HG03442 (cell line): Measurements from ENCODE around the gene MYLK.

ENCODE experiments used
- ATAC-seq: cut with Tn5 transposase; IDR thresholded peaks from one replicate; pipeline ENCODE4 v1.9.1; 2021; ENCODE audit warnings: mild to moderate bottlenecking, moderate library complexity; ENCODE audit not compliant: unreplicated experiment

MYLK gene

GRCh38 chr3:123878807-123879206, 5.3 kb downstream of the MYLK start:
- no peak for ATAC-seq

DNA sequence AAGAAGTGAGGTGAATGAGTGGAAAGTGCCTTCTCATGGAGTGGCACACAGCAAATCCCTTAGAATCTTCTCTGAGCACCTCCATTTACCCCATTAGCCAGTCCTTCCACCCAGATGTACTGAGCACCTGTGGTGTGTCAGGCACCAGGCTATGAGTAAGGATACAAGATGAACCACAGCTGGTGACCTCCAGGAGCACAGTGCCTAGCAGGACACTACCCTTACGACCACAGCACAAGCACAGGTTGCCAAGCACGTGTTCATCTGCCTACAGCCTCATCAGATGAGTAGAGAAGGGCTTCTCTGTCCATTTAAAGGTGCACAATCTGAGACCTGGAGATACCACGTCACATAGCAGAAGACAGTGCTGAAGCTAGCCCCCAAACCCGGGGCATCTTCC, 6.2 kb downstream of the MYLK start:
- no peak for ATAC-seq

- ATAC-seq, result no peak
Observed at GRCh38 chr3:123877466-123877865, 6.7 kb downstream of the MYLK start.

DNA sequence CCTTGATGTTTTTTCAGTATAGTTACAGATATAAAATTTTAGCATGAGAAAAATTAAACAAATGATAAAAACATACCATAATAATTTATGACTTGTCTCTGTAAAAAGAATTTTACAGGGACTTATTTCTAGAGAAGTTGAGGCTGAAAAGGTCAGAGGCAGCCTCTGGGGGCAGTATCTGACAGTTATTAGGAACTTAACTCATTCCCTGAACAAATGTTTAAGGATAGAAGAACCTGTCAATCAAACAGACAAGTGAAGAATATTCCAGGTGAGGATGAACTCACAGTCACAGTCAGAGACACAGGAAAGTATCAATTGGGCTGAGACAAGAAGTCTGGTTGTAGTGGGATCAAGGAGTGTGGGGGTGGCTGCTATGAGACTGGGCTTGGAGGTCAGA, 7.3 kb downstream of the MYLK start:
- no peak for ATAC-seq

DNA sequence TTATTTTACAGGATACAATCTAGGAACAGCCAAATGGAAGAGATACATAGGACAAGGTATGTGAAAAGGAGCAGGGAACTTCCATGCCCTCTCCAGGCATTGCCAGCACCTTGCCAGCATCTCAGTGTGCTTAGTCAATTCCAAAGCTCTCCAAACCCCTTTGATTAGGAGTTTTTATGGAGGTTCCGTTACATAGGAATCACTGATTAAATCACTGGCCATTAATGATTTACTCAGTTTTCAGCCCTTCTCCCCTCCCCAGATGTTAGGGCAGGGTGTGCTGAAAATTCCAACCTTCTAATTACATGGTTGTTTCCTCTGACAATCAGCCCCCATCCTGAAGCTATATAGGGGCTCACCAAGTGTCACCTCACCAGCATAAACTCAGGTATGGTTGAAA, 11.5 kb downstream of the MYLK start:
- no peak for ATAC-seq

DNA sequence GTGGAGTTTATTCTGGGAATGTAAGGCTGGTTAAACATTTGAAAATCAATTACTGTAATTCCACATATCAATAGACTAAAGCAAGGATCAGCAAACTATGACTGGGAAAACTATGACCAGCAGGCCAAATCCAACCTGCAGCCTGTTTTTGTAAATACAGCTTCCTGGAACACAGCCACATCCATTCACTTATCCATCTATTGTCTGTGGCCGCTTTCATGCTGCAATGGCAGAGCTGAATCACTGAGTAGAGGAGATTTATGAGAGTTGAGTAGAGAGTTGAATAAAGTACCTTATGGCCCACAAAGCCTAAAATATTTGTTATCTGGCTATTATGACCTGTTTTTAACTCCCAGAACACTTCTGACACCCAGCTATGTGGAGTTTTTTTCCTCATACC, 12.2 kb downstream of the MYLK start:
- no peak for ATAC-seq

DNA sequence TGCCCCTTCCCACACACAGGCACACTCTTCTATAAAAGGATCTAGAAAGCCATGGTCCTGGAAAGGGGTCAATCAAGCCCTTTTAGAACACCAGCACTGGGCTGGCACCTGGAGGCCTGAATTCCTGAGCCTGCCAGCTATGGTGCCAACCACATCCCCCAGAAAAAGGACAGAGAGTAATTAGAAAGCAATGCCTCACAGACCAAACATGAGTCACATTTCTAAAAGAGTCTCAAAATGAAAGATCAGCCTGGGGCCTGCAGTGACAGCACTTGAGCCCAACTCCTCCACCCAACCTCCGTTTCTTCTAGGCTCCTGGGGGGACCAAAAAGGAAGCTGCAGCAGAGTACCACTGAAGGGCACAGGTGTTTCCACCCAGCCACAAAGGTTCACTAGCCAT, 14.1 kb downstream of the MYLK start:
- ATAC-seq, result no peak

- no peak for ATAC-seq
Observed at GRCh38 chr3:123869165-123869564, 15.0 kb downstream of the MYLK start.

DNA sequence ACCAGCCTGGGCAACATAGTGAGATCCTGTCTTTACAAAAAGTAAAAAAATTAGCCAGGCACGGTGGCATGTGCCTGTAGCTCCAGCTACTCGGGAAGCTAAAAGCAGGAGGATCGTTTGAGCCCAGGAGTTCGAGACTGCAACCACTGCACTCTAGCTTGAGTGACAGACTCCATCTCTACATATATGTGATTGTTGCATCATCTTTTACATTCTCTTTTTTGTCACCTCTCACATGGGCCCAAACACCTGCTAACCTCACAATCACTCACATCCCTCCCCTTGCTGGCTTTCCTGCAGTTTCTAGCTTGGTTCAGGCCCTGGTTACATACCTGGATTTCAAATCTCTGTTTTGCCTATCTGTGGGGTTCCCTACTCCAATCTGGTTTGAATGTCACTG, 19.4 kb downstream of the MYLK start:
- no peak for ATAC-seq

GRCh38 chr3:123862152-123862551, 22.0 kb downstream of the MYLK start:
- ATAC-seq, result no peak

DNA sequence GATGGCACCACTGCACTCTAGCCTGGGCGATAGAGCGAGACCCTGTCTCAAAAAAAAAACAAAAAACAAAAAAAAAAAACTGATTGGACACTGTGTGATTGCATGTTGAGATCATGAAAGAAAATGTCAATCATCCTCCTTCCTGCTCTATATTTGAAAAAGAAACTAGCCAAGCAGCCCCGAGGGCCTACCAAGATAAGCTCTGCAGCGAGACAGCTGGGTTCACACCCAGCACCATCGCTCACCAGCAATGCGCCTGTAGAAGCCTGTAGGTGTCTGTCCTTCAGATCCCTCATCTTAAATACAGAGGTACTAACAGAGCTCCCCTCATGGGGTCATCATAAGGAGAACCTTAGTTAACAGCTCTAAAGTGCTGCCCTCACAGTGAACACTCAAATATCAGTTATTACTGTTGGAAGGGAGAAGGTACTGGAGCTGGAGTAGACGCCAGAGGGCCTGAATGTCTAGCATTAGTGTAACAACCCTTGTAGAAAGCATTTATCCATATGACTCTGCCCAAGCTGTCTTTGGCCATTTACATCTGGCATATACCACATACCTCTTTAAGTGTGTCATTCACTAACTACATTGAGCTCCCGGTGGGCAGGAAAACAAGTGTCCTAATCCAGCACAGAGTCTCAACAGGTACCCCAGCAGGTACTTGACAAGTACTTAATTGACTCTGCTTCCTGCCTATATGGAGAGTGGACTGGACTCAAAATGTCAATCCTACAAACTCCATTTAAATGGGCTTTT, 22.9 kb downstream of the MYLK start:
- no peak for ATAC-seq

- ATAC-seq, result no peak
Observed at GRCh38 chr3:123859177-123859576, 25.0 kb downstream of the MYLK start.

DNA sequence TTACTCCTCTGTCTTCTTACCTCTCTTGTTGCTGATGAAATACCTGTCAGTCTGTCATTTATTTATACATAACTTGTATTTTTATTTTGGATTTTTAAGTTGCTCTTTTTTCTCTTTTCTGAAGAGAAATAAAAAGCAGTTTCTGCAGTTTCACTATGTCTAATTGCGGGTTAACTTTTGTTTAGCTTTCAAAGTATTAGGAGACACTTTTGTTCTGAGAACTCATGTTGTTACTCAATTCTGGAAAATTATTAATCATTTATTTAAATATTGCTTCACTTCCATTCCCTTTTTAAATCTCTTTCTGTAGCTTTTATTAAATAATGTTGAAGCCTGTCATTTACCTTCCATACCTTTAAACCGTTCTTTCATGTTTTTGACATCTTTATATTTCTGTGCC, 29.2 kb downstream of the MYLK start:
- no peak for ATAC-seq

GRCh38 chr3:123853686-123854372, 30.3 kb downstream of the MYLK start:
- no peak for ATAC-seq

DNA sequence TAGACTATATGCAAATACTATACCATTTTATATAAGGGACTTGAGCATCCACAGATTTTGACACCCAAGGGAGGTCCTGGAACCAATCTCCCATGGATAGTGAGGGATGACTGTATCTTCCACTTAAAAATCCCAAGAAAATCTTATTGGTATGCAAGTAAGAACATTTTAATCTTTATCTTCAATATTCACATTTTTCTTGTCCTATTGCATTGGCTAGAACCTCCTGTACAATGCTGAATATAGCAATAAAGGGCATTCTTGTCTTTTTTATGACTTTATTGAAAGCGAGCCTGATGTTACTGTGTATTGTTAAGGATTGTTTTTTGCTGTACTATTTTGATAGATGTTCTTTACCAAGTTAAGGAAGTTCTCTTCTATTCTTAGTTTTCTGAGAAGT, 36.9 kb downstream of the MYLK start:
- ATAC-seq, result no peak

- no peak for ATAC-seq
Observed at GRCh38 chr3:123843668-123844067, 40.5 kb downstream of the MYLK start.

DNA sequence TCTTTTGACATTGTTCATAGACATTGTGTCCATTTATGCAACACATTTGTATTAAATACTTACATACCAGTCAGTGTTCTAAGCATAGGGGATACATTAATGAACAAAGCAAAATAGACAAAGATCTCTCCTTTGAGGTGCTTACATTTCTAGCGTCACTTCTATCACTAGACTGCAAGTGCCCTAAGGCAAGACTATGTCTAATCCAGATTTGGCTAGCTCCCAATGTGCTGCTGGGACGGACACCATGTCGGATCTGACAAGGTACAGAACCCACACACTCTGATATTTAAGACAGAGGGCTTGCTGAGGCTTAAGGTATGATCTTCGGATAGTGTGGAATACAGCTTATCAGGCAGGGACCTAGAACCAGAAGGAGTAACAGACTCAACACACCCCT, 41.4 kb downstream of the MYLK start:
- ATAC-seq, result no peak

DNA sequence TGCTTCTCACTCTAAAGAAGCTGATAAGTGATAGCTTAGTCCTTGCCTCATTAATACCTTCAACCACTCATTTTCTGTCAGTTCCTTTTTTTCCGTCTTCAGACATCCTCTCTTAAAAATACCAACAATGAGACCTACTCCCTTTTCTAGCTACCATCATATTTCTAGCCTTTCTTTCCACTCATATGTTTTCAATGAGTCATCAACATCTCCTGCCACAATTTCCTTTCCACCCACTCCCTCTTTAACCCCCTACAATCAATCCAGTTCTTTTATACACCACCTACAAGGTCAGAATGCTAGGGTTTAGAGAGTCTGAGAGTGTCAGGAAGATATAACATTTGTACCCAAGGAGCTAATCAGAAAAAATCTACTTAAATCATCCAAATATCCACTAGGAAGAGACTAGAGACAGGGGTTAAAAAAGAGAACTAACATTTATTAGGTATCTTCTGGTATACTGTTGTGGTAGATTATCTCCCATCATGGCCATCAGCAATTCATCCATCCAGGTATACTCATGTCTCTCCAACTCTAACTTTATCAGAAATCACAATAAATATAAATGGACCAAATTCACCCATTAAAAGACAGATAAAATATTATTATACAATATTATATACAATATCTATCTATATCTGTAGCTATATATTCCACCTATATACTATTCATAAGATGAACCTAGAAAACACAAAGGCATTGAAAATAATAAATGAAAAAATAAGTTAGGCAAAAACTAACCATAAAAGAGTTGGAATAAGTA, 42.5 kb downstream of the MYLK start:
- ATAC-seq, result no peak

- ATAC-seq, result no peak
Observed at GRCh38 chr3:123840961-123841360, 43.2 kb downstream of the MYLK start.

DNA sequence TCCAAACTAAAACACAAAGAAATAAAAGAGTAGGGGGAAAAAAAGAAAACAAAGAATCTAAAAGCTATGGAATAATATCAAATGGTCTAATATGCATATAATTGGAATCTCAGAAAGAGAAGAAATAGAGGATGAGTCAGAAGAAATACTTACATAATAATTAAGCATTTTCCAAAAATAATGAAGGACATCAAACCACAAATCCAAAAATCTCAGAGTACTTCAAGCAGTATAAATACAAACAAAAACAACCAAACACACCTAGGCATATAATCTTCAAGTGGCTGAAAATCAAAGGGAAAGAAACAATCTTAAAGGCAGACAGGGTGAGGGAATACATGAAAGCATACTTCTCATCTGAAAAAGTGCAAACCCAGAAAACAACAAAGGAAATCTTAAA, 46.3 kb downstream of the MYLK start:
- no peak for ATAC-seq

DNA sequence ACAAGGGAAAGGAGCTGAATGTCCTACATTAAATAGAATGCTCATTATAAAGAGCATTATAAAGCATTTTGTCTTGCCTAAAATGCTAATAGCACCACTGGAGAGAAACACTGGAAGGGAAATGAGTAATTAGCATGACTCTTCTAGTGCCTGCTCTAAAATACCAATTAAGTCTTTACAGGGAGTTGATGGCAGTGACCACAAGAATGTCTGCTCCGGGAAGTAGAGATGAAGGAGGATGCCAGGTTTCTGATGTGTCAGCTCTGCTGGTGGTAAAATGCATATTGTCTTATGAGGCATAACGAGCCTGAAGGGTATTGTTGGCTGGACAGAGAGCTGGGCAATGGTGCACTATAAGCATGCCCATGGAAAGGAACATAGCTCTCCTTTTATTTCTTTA, 49.5 kb downstream of the MYLK start:
- no peak for ATAC-seq

GRCh38 chr3:123833398-123833785, 50.7 kb downstream of the MYLK start:
- no peak for ATAC-seq
